Duodenal mucosa (tissue), 2 donors: ENCODE measurements around the gene FGF19.

Experiments
- H3K27ac ChIP-seq: one replicate; pipeline ENCODE4 v1.7.0; 2013; ENCODE audit warnings: low read depth, low read length
- H3K27me3 ChIP-seq, 2 donors: one replicate each; pipeline ENCODE4 v1.7.0; 2013; ENCODE audit warnings: low read length in 2 of 2, control low read depth in 1 of 2; ENCODE audit not compliant: insufficient read depth in 2 of 2, control insufficient read depth in 1 of 2
- H3K36me3 ChIP-seq, 2 donors: one replicate each; pipeline ENCODE4 v1.7.0; 2013; ENCODE audit warnings: low read length in 2 of 2, control low read depth in 1 of 2; ENCODE audit not compliant: insufficient read depth in 2 of 2, control insufficient read depth in 1 of 2
- H3K4me1 ChIP-seq, 2 donors: one replicate each; pipeline ENCODE4 v1.7.0; 2013; ENCODE audit warnings: low read length in 2 of 2, control low read depth in 1 of 2; ENCODE audit not compliant: insufficient read depth in 2 of 2, control insufficient read depth in 1 of 2
- H3K4me3 ChIP-seq, 2 donors: one replicate each; pipeline ENCODE4 v1.7.0; 2013; ENCODE audit warnings: low read length in 2 of 2, low read depth in 1 of 2
- H3K9ac ChIP-seq, 2 donors: one replicate each; pipeline ENCODE4 v1.7.0; 2013; ENCODE audit warnings: low read length in 2 of 2, low read depth in 1 of 2
- H3K9me3 ChIP-seq, 2 donors: one replicate each; pipeline ENCODE4 v1.7.0; 2013; ENCODE audit warnings: low read length in 2 of 2, control low read depth in 1 of 2; ENCODE audit not compliant: control insufficient read depth in 1 of 2

Gene FGF19

DNA sequence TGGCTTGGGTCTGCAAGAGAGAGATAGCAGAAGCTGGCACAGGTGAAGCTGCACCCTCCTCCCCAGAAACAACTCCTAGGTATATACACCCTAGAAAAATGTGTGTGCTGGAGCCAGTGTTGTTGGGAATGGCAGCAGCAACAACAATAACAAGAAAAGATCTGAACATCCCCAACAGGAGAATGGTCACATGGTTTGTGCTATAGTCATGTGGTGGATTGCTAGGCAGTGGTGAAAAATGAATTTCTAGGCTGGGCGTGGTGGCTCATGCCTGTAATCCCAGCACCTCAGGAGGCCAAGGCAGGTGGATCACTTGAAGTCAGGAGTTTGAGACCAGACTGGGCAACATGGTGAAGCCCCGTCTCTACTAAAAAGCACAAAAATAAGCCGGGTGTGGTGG, 31.0 kb upstream of the FGF19 start:
- H3K36me3 ChIP-seq = no peaks in the 10 kb centered on the region
- H3K27me3 ChIP-seq = peaks cover 0 to 4% of the 10 kb centered on the region in 2 donors
- no peak overlapping the region for H3K9ac ChIP-seq

DNA sequence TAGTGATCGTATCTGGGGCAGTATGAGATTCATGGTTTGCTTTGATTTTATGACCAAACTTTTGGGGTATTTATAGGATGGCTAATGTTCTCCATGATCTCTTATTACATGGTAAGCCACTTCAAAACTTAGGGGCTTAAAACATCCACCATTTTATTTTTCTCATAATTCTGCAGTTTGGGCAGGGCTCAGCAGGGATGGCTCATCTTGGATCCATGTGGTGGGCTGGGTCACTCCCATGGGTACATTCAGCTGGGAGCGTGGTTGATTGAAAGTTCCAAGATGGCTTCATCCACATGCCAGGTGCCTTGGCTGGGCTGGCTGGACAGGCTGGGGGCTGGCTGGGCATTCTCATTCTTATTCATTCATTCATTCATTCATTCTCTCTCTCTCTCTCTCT, 30.5 kb upstream of the FGF19 start:
- Histone ChIP-seq H3K27me3 (peaks cover 0 to 4% of the 10 kb centered on the region in 2 donors), H3K9ac (no peak overlapping the region), H3K4me1 (no peaks in the 10 kb centered on the region), H3K27ac (no peak overlapping the region), H3K4me3 (no peak overlapping the region), H3K9me3 (peaks cover 3 to 9% of the 10 kb centered on the region in 2 donors), H3K36me3 (no peaks in the 10 kb centered on the region)

More for the DNA sequence above, 31.0 kb upstream of the FGF19 start:
- H3K27ac ChIP-seq = no peak overlapping the region
- H3K4me3 ChIP-seq = no peak overlapping the region
- peaks cover 3 to 9% of the 10 kb centered on the region in 2 donors for H3K9me3 ChIP-seq
- H3K4me1 ChIP-seq = no peaks in the 10 kb centered on the region

DNA sequence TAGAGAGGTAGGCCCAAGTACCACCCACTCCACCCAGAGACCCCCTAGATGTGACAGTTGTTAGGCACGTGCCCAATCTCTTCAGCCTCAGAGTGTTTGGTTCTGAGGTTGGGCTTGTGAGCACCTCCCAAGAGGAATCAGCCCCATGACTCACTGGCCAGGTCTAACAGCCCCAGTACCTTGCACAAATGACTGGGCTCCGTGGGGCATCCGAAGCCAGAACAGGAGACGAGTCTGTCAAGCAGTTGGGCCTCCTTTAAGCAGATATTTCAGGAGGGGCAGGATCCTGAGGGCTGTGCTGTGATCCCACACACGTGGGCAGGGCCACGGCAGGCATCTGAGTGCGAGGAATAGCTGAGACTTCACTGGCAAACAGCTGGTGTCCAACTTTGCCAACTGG, 29.1 kb upstream of the FGF19 start:
- peaks cover 0 to under 1% of the 10 kb centered on the region in 2 donors for H3K9me3 ChIP-seq
- no peaks in the 10 kb centered on the region for H3K36me3 ChIP-seq
- H3K27ac ChIP-seq = no peak overlapping the region
- peaks cover 0 to 4% of the 10 kb centered on the region in 2 donors for H3K27me3 ChIP-seq
- no peak overlapping the region for H3K9ac ChIP-seq
- no peaks in the 10 kb centered on the region for H3K4me1 ChIP-seq
- H3K4me3 ChIP-seq = no peak overlapping the region

DNA sequence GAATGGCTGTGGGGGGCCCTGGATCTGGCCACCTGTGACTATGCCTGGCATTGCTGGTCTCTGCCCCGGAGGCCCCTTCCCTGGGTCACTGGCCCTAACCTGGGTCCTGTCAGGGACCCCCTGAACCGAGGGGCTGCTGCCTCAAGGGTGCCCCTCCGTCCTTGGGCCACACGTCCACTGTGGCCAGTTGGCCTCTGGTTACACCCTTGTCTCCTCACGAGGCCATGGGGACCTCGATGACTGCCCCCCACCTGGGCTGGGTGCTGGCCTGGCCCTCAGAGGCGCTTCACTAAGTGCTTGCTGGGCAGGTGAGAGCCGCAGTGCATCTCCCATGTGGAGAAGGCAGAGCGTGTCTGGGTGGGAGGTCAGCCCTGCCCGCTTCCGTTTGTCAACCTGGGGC, 27.3 kb upstream of the FGF19 start:
- no peaks in the 10 kb centered on the region for H3K36me3 ChIP-seq
- H3K27me3 ChIP-seq = peaks cover 6 to 18% of the 10 kb centered on the region in 2 donors
- no peak overlapping the region for H3K4me3 ChIP-seq
- no peaks in the 10 kb centered on the region for H3K4me1 ChIP-seq
- H3K27ac ChIP-seq = no peak overlapping the region
- no peaks in the 10 kb centered on the region for H3K9me3 ChIP-seq
- H3K9ac ChIP-seq = no peak overlapping the region

DNA sequence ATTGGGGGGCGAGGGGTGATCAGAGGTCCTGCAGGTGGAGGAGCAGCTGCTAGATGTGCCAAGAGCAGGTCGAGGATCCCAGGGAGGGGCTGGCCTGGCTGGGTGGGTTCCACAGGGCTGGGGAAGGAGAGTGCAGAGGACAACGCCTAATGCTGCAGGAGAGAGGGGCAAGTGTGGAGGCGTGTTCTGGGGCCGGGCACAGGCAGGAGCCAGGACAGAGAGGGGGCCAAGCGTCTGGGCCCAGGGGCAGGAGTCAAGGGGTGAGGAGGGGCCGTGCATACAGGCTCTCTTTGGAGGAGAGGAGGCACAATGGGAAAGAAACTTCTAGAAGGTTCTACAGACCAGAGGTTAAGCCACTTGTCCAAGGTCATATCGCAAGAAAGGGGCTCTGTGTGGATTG, 26.7 kb upstream of the FGF19 start:
- H3K36me3 ChIP-seq = no peaks in the 10 kb centered on the region
- no peak overlapping the region for H3K4me3 ChIP-seq
- H3K27ac ChIP-seq = no peak overlapping the region
- H3K9ac ChIP-seq = no peak overlapping the region
- no peaks in the 10 kb centered on the region for H3K9me3 ChIP-seq
- H3K4me1 ChIP-seq = no peaks in the 10 kb centered on the region
- peaks cover 6 to 20% of the 10 kb centered on the region in 2 donors for H3K27me3 ChIP-seq

DNA sequence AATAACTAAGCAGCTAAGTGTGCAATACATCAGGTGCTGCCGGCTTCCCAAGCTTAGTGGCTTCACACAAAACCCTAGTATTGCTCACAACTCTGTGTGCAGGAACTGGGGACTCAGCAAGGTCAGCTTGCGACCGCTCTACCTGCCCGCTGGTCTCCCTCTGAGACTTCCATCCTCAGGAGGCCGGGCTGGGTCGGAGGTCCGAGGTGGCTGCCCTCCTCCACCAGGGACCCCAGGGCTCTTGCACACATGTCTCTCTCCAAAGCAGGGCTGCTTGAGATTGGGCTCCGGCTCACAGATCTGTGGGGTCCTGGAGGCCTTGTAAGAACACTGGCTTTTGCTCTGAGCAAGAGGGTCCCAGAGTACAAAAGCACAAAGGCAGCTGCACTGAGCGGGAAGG, 25.4 kb upstream of the FGF19 start:
- H3K9ac ChIP-seq = no peak overlapping the region
- H3K27me3 ChIP-seq = peaks cover 12 to 23% of the 10 kb centered on the region in 2 donors
- H3K4me1 ChIP-seq = no peaks in the 10 kb centered on the region
- H3K9me3 ChIP-seq = no peaks in the 10 kb centered on the region
- no peaks in the 10 kb centered on the region for H3K36me3 ChIP-seq
- H3K4me3 ChIP-seq = no peak overlapping the region
- no peak overlapping the region for H3K27ac ChIP-seq

DNA sequence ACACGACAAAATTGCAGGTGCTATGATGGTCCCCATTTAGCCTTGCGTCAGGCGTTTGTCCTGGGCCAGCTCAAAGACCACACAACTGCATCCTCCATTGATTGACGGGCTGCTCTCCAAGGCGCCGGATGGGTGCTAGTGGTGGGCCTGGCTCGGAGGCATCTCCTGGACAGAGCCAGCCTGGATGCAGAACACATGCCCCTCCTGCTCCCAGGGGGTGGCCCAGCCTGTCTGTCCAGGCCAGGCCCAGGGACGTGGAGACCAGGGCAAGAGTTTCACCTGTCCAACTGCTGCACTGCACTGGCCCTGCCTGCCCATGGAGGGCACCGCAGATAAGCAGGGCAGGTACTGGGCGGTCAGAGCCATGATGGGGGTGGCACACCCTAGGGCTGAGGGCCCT, 23.4 kb upstream of the FGF19 start:
- Histone ChIP-seq H3K9me3 (no peaks in the 10 kb centered on the region), H3K27ac (no peak overlapping the region), H3K36me3 (no peaks in the 10 kb centered on the region), H3K9ac (no peak overlapping the region), H3K4me3 (no peak overlapping the region), H3K4me1 (no peaks in the 10 kb centered on the region), H3K27me3 (peaks cover 15 to 23% of the 10 kb centered on the region in 2 donors)

DNA sequence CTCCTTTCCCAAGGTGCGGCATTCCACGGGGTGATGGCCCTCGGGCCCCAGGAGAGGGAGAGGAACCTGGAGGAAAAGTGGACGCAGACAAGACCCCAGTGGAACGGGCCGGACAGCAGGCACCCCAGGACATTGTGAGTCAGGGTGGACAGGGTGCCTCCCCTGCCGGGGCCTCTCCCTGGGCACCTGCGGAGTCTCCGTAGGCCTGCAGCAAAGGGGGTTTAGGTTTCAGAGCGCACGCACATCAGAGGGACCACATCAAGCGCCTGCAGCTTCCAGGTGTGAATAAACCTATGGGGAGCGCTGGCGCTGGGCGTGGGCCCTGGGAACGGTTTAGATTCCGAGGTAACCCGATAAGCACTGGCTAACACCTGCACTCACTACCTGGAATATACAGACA, 22.7 kb upstream of the FGF19 start:
- Histone ChIP-seq H3K36me3 (no peaks in the 10 kb centered on the region), H3K27me3 (peaks cover 19 to 24% of the 10 kb centered on the region in 2 donors), H3K9me3 (no peaks in the 10 kb centered on the region), H3K9ac (no peak overlapping the region), H3K4me3 (no peak overlapping the region), H3K27ac (no peak overlapping the region), H3K4me1 (peaks cover 0 to 2% of the 10 kb centered on the region in 2 donors)

DNA sequence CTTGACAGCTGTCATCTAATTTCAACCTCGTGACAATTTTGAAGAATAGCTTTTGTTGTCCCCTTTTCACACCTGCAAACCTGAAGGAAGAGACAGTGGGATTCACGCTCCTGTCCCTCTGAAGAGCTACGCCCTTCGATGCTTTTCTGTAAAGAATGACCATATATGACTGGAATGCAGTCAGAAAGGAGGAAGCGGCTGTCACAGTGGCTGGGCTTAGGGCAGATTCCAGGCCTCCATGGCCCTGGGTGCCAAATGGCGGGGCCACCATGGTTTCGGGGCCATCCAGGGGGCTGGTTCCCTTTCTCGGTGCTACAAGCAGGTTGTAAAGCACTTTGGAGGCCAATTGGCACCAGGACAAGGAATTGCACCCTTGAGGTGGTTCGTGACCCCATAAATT, 22.2 kb upstream of the FGF19 start:
- no peak overlapping the region for H3K4me3 ChIP-seq
- peaks cover 0 to 4% of the 10 kb centered on the region in 2 donors for H3K4me1 ChIP-seq
- no peaks in the 10 kb centered on the region for H3K36me3 ChIP-seq
- H3K9ac ChIP-seq = no peak overlapping the region
- H3K27ac ChIP-seq = no peak overlapping the region
- no peaks in the 10 kb centered on the region for H3K9me3 ChIP-seq
- H3K27me3 ChIP-seq = peaks cover 24 to 25% of the 10 kb centered on the region in 2 donors

DNA sequence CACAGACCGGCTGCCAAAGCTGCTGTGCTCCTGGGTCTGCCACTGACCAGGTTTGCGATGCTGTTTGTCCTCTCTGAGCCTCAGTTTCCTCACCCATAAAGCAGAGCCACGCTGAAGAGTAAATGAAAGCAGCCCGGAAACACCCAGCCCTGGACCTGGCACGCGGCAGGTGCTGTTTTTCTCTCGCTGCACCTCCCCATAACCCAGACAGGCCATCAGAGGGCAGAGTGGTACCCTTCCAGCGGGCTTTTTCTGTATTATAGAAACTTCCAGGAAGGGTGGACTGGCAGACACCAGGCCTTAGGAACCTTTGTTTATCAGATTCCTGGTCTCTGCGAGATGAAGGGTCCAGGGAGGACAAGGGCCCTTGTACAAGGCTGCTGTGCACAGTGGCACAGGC, 17.9 kb upstream of the FGF19 start:
- Histone ChIP-seq H3K9me3 (no peaks in the 10 kb centered on the region), H3K27ac (no peak overlapping the region), H3K9ac (no peak overlapping the region), H3K27me3 (peaks cover 33 to 46% of the 10 kb centered on the region in 2 donors), H3K36me3 (no peaks in the 10 kb centered on the region), H3K4me1 (peaks cover 0 to 4% of the 10 kb centered on the region in 2 donors), H3K4me3 (peak overlapping the region in 1 of 2 donors; percentile 36)

DNA sequence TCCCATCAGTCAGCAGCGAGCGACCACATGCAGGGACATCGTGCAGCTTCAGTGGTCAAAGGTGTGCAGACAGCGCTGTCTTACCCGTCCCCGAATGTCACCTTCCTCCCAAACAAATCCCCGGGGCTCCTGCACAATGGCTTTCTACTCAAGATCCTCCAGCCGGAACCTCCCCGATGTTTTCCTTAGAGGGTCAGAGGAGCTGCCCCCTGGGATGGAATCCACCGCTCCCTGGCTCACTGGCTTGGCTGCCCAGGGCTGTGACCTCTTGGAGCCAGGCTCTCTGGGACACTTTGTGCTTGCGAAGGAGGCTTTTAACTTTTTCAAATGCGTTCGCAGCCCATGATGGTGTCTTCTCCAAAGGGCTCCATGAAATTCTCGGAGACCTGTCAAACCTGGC, 17.3 kb upstream of the FGF19 start:
- Histone ChIP-seq H3K4me3 (no peak overlapping the region), H3K27me3 (peaks cover 27 to 43% of the 10 kb centered on the region in 2 donors), H3K9me3 (no peaks in the 10 kb centered on the region), H3K36me3 (no peaks in the 10 kb centered on the region), H3K4me1 (peaks cover 0 to 4% of the 10 kb centered on the region in 2 donors), H3K9ac (no peak overlapping the region), H3K27ac (no peak overlapping the region)
